ENCODE measurements around the gene GCLM.
A peak's percentile ranks its signal among the peaks of the same experiment; 100 is the strongest.

GCLM gene

DNA sequence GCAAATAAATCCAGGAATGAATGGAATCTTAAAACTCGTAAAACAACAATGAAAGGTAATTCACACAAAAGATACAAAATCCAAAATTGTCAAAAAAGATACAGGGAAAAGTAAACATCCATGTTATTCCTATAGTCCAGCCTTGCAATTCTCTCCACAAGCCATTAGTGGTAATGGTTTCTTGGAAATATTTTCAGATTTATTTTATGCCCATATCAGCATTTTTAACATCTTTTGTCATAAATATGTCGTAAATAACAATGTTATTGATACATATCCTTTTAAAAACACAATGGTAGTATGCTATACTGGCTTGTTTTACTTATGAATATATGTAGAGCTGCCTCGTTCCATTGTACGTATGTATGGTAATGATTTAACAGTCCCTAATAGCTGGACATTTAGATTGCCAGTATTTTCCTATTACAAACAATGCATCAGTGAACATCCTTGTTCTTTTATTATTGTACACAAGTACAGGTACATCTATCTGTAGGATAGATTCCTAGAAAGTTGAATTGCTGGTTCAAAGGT lies 60.8 kb downstream of the GCLM start:
- TF ChIP-seq, protein P1, sequence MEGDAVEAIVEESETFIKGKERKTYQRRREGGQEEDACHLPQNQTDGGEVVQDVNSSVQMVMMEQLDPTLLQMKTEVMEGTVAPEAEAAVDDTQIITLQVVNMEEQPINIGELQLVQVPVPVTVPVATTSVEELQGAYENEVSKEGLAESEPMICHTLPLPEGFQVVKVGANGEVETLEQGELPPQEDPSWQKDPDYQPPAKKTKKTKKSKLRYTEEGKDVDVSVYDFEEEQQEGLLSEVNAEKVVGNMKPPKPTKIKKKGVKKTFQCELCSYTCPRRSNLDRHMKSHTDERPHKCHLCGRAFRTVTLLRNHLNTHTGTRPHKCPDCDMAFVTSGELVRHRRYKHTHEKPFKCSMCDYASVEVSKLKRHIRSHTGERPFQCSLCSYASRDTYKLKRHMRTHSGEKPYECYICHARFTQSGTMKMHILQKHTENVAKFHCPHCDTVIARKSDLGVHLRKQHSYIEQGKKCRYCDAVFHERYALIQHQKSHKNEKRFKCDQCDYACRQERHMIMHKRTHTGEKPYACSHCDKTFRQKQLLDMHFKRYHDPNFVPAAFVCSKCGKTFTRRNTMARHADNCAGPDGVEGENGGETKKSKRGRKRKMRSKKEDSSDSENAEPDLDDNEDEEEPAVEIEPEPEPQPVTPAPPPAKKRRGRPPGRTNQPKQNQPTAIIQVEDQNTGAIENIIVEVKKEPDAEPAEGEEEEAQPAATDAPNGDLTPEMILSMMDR (IDR thresholded peaks at IDR 0.05; ENCODE audit: extremely low read depth, missing control alignments): no peak

DNA sequence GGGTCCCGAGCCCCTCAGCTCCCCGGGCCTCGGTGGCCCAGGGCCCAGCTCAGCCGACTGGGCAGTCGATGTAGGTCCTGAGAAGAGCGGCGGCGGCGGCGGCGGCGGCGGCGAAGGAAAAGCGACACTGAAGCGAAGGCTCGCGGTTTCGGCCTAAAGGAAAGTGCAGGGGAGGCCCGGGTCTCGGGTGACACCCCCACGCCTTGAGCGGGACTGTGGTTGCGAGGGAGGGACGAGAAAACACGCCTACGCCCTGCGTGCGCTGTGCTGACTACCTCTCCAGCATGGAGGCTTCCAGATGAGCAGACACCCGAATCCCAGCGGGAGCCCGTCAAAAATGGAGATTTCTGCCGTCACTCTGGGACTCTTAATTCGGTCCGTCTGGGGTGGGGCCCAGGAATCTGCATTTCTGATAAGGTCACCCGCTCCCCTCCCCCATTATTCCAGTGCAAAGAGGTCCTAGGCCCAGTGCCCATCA lies 61.4 kb downstream of the GCLM start:
- TF ChIP-seq, protein P1 (IDR thresholded peaks at IDR 0.05; ENCODE audit: extremely low read depth, missing control alignments): no peak
- DNase-seq (ENCODE audit: low spot score): peak; percentile 57

More for the DNA sequence above, 60.8 kb downstream of the GCLM start:
- DNase-seq (ENCODE audit: low spot score): no peak

DNA sequence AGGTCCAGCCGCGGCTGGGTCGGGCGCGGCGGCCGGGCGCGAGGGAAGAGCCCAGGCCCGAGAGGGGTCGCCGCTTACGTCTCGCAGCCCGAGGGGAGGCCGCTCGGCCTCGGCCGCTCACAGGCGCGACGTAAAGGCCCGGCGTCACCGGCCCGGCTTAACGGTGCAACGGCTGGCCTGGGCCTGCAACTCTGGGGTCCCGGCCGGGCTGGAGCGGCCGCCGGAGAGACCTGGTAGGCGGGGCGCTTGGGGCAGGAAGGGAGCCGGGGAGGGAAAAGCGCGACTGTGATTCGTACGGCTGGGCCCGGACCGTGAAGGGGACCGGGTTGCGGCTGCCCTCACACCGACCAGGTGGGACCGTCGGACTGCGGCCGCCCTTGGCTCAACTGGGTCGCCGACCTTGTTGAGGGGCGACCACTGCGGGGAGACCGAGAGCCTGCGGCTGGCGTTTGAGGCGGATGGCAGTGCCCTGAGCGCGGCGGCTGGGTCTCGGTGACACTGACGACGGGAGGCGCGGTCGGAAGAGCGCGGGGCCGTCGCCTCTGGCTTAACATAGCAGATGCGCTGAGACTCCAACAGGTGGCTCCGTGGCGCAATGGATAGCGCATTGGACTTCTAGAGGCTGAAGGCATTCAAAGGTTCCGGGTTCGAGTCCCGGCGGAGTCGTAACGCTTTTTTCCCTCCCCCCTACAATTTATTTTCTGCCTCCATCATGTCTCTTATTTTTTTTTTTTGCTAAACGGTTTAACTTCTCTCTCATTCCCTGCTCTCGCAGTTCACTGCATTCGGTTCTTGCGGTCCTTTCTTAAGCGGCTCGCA lies 62.0 kb downstream of the GCLM start:
- DNase-seq (ENCODE audit: low spot score): peak; percentile 89
- TF ChIP-seq, protein P1 (IDR thresholded peaks at IDR 0.05; ENCODE audit: extremely low read depth, missing control alignments): no peak

- TF ChIP-seq, protein P1 (IDR thresholded peaks at IDR 0.05; ENCODE audit: extremely low read depth, missing control alignments): peak; percentile 31
- DNase-seq (ENCODE audit: low spot score): peak; percentile 90
These were observed 62.8 kb downstream of the GCLM start for GRCh38 chr1:93846206-93846991.

- DNase-seq (ENCODE audit: low spot score): no peak
- TF ChIP-seq, protein P1 (IDR thresholded peaks at IDR 0.05; ENCODE audit: extremely low read depth, missing control alignments): no peak
These were observed 63.6 kb downstream of the GCLM start for GRCh38 chr1:93845538-93846205.

DNA sequence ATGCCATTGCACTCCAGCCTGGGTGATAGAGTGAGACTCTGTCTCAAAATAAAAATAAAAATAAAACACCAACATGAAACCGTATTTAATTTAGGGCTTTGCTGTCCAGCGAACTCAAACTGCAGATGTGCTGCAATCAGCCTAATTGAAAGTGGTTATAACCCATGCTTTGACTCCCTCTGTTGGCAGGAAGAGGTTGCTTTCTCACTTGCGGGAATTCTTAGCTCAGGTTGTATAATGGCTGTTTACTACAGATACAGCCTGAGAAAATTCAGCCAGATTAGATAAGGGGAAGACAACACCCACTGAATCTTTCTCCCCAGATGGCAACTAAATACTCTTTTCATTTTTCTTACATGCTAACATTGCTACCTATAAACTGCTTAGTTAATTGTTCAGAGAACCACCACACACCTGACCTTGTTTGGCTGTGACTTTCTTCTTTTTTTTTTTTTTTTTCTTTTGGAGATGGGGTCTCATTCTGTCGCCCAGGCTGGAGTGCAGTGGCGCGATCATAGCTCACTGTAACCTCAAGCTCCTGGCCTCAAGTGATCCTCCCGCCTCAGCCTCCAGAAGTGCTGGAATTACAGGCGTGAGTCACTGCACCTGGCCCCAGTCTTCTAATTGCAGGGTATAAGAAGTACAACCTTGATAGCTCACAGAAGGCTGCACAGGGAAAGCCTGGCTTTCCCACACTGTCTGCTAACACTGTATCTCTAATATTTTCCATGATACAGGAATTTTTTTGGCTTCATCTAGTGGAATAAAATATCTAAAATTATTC lies 64.8 kb downstream of the GCLM start:
- DNase-seq (ENCODE audit: low spot score): peak; percentile 73
- TF ChIP-seq, protein P1 (IDR thresholded peaks at IDR 0.05; ENCODE audit: extremely low read depth, missing control alignments): peak; percentile 59
